Lower leg skin (tissue), 4 donors: ENCODE measurements around the gene C1QTNF1. TPM values are rescaled to one million over a fixed set of nuclear protein-coding genes. Genes with fewer than 3 reads are reported as not detected.

Experiments
- DNase-seq, 2 donors: peaks; one replicate each; pipeline ENCODE4 v3.0.0-alpha.2; 2019; ENCODE audit warnings: low spot score in 2 of 2
- H3K4me3 ChIP-seq: fragments of 200-600 bp; sonication (generic); 2 replicates; pipeline ENCODE4 v1.5.1; 2017; ENCODE audit warnings: mild to moderate bottlenecking, low read depth; ENCODE audit not compliant: poor library complexity, severe bottlenecking
- POLR2A ChIP-seq, 2 donors: fragments of 450-650 bp; IDR thresholded peaks; one replicate each; pipeline ENCODE4 v1.6.1; 2016 to 2017; ENCODE audit warnings: antibody characterized with exemption in 2 of 2, mild to moderate bottlenecking in 1 of 2, moderate library complexity in 1 of 2
- WGBS, 2 donors: methylation state at CpG; one replicate each; pipeline ENCODE4 v1.1.5; 2018; 5-methylcytosine and 5-hydroxymethylcytosine counted together
- intact Hi-C: fragments of 100-400 bp; cut with DNase I; formaldehyde crosslinking; loops from one replicate; pipeline ENCODE4 v1.15.0; 2023; ENCODE audit warnings: low total_unique reads
- total RNA-seq, 4 donors: library from RNA; depleted of rRNA; stranded (reverse); fragments of >200 nt; gene quantifications; one replicate each; pipeline ENCODE4 v1.1.0, GENCODE V29; 2016
- TF ChIP-seq, protein P1 (sequence below), 3 donors: fragments of 450-650 bp; IDR thresholded peaks; one replicate each; pipeline ENCODE4 v1.5.1; 2016; ENCODE audit warnings: antibody characterized with exemption in 3 of 3, mild to moderate bottlenecking in 3 of 3, moderate library complexity in 2 of 3

The C1QTNF1 gene
- total RNA-seq, 4 donors from 2014 or later = 24.3 to 53.1 (median 29.5) TPM

DNA sequence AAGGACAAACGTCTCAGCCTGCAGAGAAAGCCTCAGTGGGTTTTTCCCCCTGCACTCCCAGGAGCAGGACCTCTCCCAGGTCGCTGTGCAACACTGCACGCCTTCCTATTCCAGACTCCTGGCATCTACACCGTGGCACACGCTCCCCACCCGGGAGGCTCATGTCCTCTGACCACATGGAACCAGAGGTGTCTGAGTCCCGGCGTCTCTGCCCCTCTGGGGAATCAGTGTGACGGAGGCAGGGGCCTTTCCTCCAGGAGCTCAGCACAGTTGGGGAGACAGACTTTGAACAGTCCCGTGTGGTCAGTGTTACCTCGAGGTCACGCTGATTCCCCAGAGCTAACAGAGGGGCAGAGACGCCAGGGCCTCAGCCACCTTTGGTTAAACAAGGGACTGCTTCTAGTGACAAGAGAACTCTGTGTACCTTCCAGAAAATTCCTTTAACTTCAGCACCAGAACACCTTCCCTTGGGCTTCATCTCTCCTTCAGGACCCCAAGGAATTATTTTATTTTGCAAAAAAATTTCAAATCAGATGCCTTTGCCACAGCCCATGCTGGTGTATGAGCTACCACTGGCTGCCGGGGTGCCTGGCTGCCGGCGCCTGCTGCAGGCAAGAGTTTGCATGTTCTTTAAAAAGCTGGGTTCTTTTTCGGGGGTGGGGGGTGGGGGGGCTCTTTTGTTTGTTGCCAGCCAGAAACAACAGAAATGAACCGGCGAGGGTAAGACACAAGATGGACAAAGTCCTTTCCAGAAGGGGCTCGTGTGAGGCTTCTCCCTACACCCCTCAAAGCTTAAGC lies 21.0 kb upstream of the C1QTNF1 start:
- TF ChIP-seq, protein P1, sequence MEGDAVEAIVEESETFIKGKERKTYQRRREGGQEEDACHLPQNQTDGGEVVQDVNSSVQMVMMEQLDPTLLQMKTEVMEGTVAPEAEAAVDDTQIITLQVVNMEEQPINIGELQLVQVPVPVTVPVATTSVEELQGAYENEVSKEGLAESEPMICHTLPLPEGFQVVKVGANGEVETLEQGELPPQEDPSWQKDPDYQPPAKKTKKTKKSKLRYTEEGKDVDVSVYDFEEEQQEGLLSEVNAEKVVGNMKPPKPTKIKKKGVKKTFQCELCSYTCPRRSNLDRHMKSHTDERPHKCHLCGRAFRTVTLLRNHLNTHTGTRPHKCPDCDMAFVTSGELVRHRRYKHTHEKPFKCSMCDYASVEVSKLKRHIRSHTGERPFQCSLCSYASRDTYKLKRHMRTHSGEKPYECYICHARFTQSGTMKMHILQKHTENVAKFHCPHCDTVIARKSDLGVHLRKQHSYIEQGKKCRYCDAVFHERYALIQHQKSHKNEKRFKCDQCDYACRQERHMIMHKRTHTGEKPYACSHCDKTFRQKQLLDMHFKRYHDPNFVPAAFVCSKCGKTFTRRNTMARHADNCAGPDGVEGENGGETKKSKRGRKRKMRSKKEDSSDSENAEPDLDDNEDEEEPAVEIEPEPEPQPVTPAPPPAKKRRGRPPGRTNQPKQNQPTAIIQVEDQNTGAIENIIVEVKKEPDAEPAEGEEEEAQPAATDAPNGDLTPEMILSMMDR (IDR thresholded peaks at IDR 0.05) = no peak
- TF ChIP-seq POLR2A (IDR thresholded peaks at IDR 0.05) = no peak
- peak in 1 of 2 donors; percentile 79 for DNase-seq
- no peak overlapping the region for H3K4me3 ChIP-seq
- intact Hi-C loops = no loop called here
- 78 to 82% methylated on average over 20 of the region's 20 CpGs for WGBS, 2 donors

DNA sequence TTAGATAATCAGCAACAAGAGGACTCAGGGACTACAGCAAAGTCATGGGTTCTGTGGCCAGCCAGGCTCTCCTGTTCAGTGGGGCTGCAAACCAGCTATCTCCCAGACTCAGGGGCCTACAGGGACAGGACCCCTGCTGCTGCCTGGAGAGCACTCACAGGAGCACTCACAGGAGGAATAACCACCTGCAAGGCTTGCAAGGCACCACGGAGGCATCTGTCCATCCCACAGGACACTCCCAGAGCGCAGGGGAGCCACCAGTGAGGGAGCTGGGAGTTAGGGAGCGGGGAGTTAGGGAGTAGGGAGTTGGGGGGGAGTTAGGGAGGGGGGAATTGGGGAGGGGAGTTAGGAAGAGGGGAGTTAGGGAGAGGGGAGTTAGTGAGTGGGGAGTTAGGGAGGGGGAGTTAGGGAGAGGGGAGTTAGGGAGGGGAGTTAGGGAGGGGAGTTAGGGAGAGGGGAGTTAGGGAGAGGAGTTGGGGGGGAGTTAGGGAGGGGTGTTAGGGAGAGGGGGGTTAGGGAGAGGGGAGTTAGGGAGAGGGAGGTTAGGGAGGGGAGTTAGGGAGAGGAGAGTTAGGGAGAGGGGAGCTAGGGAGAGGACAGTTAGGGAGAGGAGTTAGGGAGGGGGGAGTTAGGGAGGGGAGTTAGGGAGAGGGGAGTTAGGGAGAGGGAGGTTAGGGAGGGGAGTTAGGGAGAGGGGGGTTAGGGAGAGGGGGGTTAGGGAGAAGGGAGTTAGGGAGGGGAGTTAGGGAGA lies 20.1 kb upstream of the C1QTNF1 start:
- peak in 1 of 2 donors; percentile 72 for DNase-seq
- WGBS, 2 donors = 81 to 100% methylated on average over 2 to 3 of the region's 3 CpGs
- intact Hi-C loops = no loop called here
- no peak overlapping the region for H3K4me3 ChIP-seq
- TF ChIP-seq POLR2A (IDR thresholded peaks at IDR 0.05) = no peak
- TF ChIP-seq, protein P1 (IDR thresholded peaks at IDR 0.05) = no peak

DNA sequence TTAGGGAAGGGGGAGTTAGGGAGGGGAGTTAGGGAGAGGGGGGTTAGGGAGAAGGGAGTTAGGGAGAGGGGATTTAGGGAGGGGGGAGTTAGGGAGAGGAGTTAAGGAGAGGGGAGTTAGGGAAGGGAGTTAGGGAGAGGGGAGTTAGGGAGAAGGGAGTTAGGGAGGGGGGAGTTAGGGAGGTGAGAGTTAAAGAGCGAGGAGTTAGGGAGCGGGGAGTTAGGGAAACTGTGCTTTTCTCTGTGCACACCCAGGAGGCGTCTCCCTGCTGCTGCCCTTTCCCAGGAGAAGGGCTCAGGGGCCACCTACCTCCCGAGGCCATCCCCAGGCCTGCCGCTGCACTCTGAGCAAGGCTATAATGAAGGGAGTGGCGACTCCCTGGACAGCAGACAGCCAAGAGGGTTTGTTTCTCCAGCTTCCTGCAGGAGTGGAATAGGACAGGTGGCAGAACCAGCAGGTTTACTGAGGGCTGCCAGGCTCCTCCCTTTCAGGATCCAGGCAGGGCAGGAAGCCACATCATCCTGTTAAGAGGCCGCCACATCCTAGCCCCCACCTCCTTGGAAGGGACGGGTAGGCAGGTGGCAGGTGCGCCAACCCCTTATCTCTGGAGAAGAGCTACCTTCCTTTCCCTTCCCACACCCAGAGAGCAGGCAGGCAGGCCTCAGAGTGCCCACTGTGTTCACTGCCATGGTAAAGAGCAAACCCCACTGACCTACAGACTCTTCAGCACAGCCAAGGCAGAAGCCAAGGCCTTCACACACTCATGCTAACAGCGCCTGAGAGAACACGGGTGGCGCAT lies 18.7 kb upstream of the C1QTNF1 start:
- TF ChIP-seq, protein P1 (IDR thresholded peaks at IDR 0.05) = no peak
- TF ChIP-seq POLR2A (IDR thresholded peaks at IDR 0.05) = no peak
- intact Hi-C loops = no loop called here
- H3K4me3 ChIP-seq = no peak overlapping the region
- WGBS, 2 donors = 37 to 39% methylated on average over 12 of the region's 12 CpGs
- DNase-seq = peak in 1 of 2 donors; percentile 82

DNA sequence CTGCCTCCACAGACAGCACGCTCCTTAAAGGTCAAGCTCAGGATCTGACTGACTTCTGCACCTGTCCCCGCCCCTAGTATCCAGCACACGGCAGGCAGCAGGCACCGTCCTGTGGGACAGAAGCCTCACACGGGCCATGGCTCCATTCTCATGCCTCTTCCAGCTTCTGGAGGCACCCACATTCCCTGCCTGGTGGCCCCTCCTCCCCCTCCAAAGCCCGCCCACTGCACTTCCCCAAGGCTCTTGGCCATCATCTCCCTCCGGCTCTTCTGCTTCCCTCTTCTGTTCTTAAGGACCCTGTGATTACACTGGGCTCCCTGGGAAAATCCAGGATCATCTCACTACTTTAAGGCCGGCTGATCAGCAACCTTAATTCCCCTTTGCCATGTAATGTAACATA lies 17.9 kb upstream of the C1QTNF1 start:
- DNase-seq = peak in 1 of 2 donors; percentile 74
- no peak overlapping the region for H3K4me3 ChIP-seq
- intact Hi-C loops = no loop called here
- WGBS, 2 donors = 59 to 76% methylated on average over 8 of the region's 8 CpGs
- no peak for TF ChIP-seq POLR2A (IDR thresholded peaks at IDR 0.05)
- TF ChIP-seq, protein P1 (IDR thresholded peaks at IDR 0.05) = no peak

DNA sequence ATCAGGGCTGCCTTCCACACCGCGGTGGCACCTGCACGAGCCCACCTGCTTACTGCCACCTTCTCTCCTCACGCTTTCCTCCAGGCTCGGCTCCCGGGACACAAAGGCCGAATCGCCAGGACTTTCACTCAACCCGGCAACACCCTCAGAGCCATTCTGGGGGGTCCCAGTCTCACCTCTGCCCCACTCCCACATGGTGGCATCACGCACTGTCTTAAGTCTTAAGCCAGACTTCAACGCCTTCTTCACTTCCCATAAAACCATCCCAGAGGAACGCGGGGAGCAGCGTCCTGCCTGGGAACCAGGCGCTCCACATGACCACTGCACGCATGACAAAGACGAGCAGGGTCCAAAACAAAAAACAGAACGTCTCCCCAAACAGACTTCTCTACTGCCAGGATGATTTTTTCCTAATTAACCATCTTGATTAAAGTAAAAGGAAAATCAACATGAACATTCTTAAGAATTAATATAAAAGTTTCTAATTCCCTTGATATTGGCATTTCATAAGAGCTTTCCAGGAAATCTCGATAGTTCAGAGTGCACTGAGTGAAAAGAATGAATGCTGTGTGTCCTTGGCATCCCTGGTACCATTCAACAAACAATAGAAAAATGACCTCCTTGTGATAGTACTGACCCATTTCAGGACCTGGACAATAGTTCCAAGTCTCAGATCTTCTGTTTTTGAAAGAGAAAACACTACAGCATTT lies 17.0 kb upstream of the C1QTNF1 start:
- TF ChIP-seq, protein P1 (IDR thresholded peaks at IDR 0.05) = no peak
- no peak for TF ChIP-seq POLR2A (IDR thresholded peaks at IDR 0.05)
- intact Hi-C loops = no loop called here
- peak in 1 of 2 donors; percentile 84 for DNase-seq
- no peak overlapping the region for H3K4me3 ChIP-seq
- 86 to 87% methylated on average over 19 of the region's 19 CpGs for WGBS, 2 donors
